Smooth muscle cell (in vitro differentiated cells): ENCODE measurements around the gene SH3PXD2B. TPM values are rescaled to one million over a fixed set of nuclear protein-coding genes. Genes with fewer than 3 reads are reported as not detected.

Experiments
- DNase-seq: peaks from one replicate; lab custom pipeline; 2025; ENCODE audit not compliant: unreplicated experiment; lab: John Stamatoyannopoulos, UW
- H2AFZ ChIP-seq: fragments of 200-600 bp; sonication (generic); 2 replicates; pipeline ENCODE4 v1.6.0; 2016; ENCODE audit warnings: antibody characterized with exemption, low read depth, mild to moderate bottlenecking
- H3F3A ChIP-seq: fragments of 200-600 bp; sonication (generic); 2 replicates; pipeline ENCODE4 v1.6.0; 2017; ENCODE audit warnings: antibody characterized with exemption, low read depth
- H3K27ac ChIP-seq: fragments of 200-600 bp; sonication (generic); 2 replicates; pipeline ENCODE4 v1.5.1; 2016; ENCODE audit warnings: low read depth, mild to moderate bottlenecking
- H3K27me3 ChIP-seq: fragments of 200-600 bp; sonication (generic); 2 replicates; pipeline ENCODE4 v1.6.1; 2016; ENCODE audit warnings: low read depth, mild to moderate bottlenecking
- H3K36me3 ChIP-seq: fragments of 200-600 bp; sonication (generic); 2 replicates; pipeline ENCODE4 v1.5.1; 2016; ENCODE audit warnings: low read depth
- H3K4me1 ChIP-seq: fragments of 200-600 bp; sonication (generic); 2 replicates; pipeline ENCODE4 v1.5.1; 2016; ENCODE audit warnings: low read depth
- H3K4me2 ChIP-seq: fragments of 200-600 bp; sonication (generic); 2 replicates; pipeline ENCODE4 v1.6.0; 2016; ENCODE audit warnings: mild to moderate bottlenecking
- H3K4me3 ChIP-seq: fragments of 200-600 bp; sonication (generic); 2 replicates; pipeline ENCODE4 v1.5.1; 2016; ENCODE audit warnings: mild to moderate bottlenecking
- H3K79me2 ChIP-seq: fragments of 200-600 bp; sonication (generic); 2 replicates; pipeline ENCODE4 v1.6.0; 2016; ENCODE audit warnings: low read depth, mild to moderate bottlenecking
- H3K9ac ChIP-seq: fragments of 200-600 bp; sonication (generic); 2 replicates; pipeline ENCODE4 v1.6.0; 2016; ENCODE audit warnings: low read depth
- H3K9me3 ChIP-seq: fragments of 200-600 bp; sonication (generic); replicated peaks from 2 replicates; pipeline ENCODE4 v1.5.1; 2016; ENCODE audit warnings: low read depth
- H4K20me1 ChIP-seq: fragments of 200-600 bp; sonication (generic); 2 replicates; pipeline ENCODE4 v1.6.0; 2016; ENCODE audit warnings: low read depth
- CTCF ChIP-seq: fragments of 200-600 bp; sonication (generic); IDR thresholded peaks from 2 replicates; pipeline ENCODE4 v1.5.1; 2017; ENCODE audit warnings: borderline replicate concordance, mild to moderate bottlenecking, antibody characterized with exemption; ENCODE audit not compliant: insufficient read depth, poor library complexity, severe bottlenecking
- WGBS: methylation state at CpG from one replicate; pipeline ENCODE4 v1.1.7; 2016; ENCODE audit warnings: low lambda C conversion rate; 5-methylcytosine and 5-hydroxymethylcytosine counted together
- polyA plus RNA-seq: library from polyadenylated mRNA; unstranded; fragments of >200 nt; fragmentation: Nextera tagmentation; extraction: Ambion mirVana; gene quantifications from 2 replicates; pipeline ENCODE4 v1.2.1, GENCODE V29; 2016
- total RNA-seq: library from RNA; depleted of rRNA; stranded (reverse); fragments of >200 nt; gene quantifications from 2 replicates; pipeline ENCODE4 v1.2.3, GENCODE V29; 2014

SH3PXD2B gene
- total and polyA plus RNA-seq, 2 experiments from 2014 or later = 36.5 to 39.4 TPM

GRCh38 chr5:172285226-172286143 lies 168.8 kb downstream of the SH3PXD2B start:
- Histone ChIP-seq H3K4me1 (peaks cover 23% of the 10 kb centered on the region), H3F3A (no peaks in the 10 kb centered on the region), H3K27ac (peak overlapping the region; percentile 1), H2AFZ (no peak overlapping the region), H3K4me2 (peak overlapping the region; percentile 95), H3K27me3 (no peaks in the 10 kb centered on the region), H3K9ac (no peak overlapping the region), H3K36me3 (no peaks in the 10 kb centered on the region), H3K79me2 (peaks cover 29% of the 10 kb centered on the region), H3K4me3 (peak overlapping the region; percentile 98), H3K9me3 (no peaks in the 10 kb centered on the region), H4K20me1 (peaks cover 26% of the 10 kb centered on the region)
- WGBS = 64% methylated on average over 15 of the region's 15 CpGs
- TF ChIP-seq CTCF = no peak
- DNase-seq = no peak

GRCh38 chr5:172284611-172284980 lies 169.7 kb downstream of the SH3PXD2B start:
- H3K9me3 ChIP-seq = no peaks in the 10 kb centered on the region
- TF ChIP-seq CTCF = no peak
- peak overlapping the region; percentile 49 for H3K27ac ChIP-seq
- H3K79me2 ChIP-seq = peaks cover 38% of the 10 kb centered on the region
- H3K27me3 ChIP-seq = no peaks in the 10 kb centered on the region
- H3F3A ChIP-seq = no peaks in the 10 kb centered on the region
- H2AFZ ChIP-seq = peak overlapping the region; percentile 77
- DNase-seq = no peak
- peak overlapping the region; percentile 95 for H3K4me2 ChIP-seq
- peaks cover 24% of the 10 kb centered on the region for H3K4me1 ChIP-seq
- no peaks in the 10 kb centered on the region for H3K36me3 ChIP-seq
- peaks cover 35% of the 10 kb centered on the region for H4K20me1 ChIP-seq
- 4% methylated on average over 11 of the region's 11 CpGs for WGBS
- peak overlapping the region; percentile 98 for H3K4me3 ChIP-seq
- peak overlapping the region; percentile 52 for H3K9ac ChIP-seq

GRCh38 chr5:172283862-172284610 lies 170.3 kb downstream of the SH3PXD2B start:
- H4K20me1 ChIP-seq = peaks cover 41% of the 10 kb centered on the region
- peak overlapping the region; percentile 49 for H3K27ac ChIP-seq
- H3K79me2 ChIP-seq = peaks cover 44% of the 10 kb centered on the region
- 1% methylated on average over 23 of the region's 79 CpGs for WGBS
- H3K4me2 ChIP-seq = peak overlapping the region; percentile 95
- peak overlapping the region; percentile 52 for H3K9ac ChIP-seq
- TF ChIP-seq CTCF = no peak
- H3K9me3 ChIP-seq = no peaks in the 10 kb centered on the region
- DNase-seq = peak; percentile 82
- no peaks in the 10 kb centered on the region for H3K27me3 ChIP-seq
- no peaks in the 10 kb centered on the region for H3K36me3 ChIP-seq
- no peaks in the 10 kb centered on the region for H3F3A ChIP-seq
- peak overlapping the region; percentile 98 for H3K4me3 ChIP-seq
- peak overlapping the region; percentile 77 for H2AFZ ChIP-seq
- H3K4me1 ChIP-seq = peaks cover 24% of the 10 kb centered on the region
